ENCODE data around the gene CHPT1.
A peak's percentile ranks its signal among the peaks of the same experiment; 100 is the strongest.
"Not testable (repeated sequence)": the region's sequence is repeated elsewhere in the genome, so short reads cannot be mapped to it uniquely, and the experiment has no call there.

Gene CHPT1

GRCh38 chr12:101713930-101714329 lies 16.5 kb downstream of the CHPT1 start:
- Histone ChIP-seq H3K4me1 (ENCODE audit: control insufficient read depth in 1 of 2, insufficient read depth in 2 of 2, low read length in 2 of 2) (peaks cover 29 to 39% of the 10 kb centered on the region in 2 donors), H3K27me3 (ENCODE audit: control insufficient read depth in 1 of 2, insufficient read depth in 2 of 2, low read length in 2 of 2) (no peaks in the 10 kb centered on the region), H3K4me3 (ENCODE audit: low read depth in 1 of 2, low read length in 2 of 2) (no peak overlapping the region), H3K27ac (ENCODE audit: low read depth, low read length) (no peak overlapping the region), H3K9ac (ENCODE audit: low read depth in 1 of 2, low read length in 2 of 2) (peak overlapping the region in 1 of 2 donors; percentile 1), H3K9me3 (ENCODE audit: control insufficient read depth in 1 of 2, low read length in 2 of 2) (no peaks in the 10 kb centered on the region), H3K36me3 (ENCODE audit: control insufficient read depth in 1 of 2, insufficient read depth in 2 of 2, low read length in 2 of 2) (no peaks in the 10 kb centered on the region)

- Histone ChIP-seq H3K36me3 (ENCODE audit: control insufficient read depth in 1 of 2, insufficient read depth in 2 of 2, low read length in 2 of 2) (no peaks in the 10 kb centered on the region), H3K9me3 (ENCODE audit: control insufficient read depth in 1 of 2, low read length in 2 of 2) (no peaks in the 10 kb centered on the region), H3K9ac (ENCODE audit: low read depth in 1 of 2, low read length in 2 of 2) (no peak overlapping the region), H3K4me3 (ENCODE audit: low read depth in 1 of 2, low read length in 2 of 2) (no peak overlapping the region), H3K4me1 (ENCODE audit: control insufficient read depth in 1 of 2, insufficient read depth in 2 of 2, low read length in 2 of 2) (peaks cover 18 to 39% of the 10 kb centered on the region in 2 donors), H3K27me3 (ENCODE audit: control insufficient read depth in 1 of 2, insufficient read depth in 2 of 2, low read length in 2 of 2) (no peaks in the 10 kb centered on the region), H3K27ac (ENCODE audit: low read depth, low read length) (no peak overlapping the region)
These were observed 17.5 kb downstream of the CHPT1 start for GRCh38 chr12:101714877-101715444.

- Histone ChIP-seq H3K9me3 (ENCODE audit: control insufficient read depth in 1 of 2, low read length in 2 of 2) (no peaks in the 10 kb centered on the region), H3K4me3 (ENCODE audit: low read depth in 1 of 2, low read length in 2 of 2) (no peak overlapping the region), H3K36me3 (ENCODE audit: control insufficient read depth in 1 of 2, insufficient read depth in 2 of 2, low read length in 2 of 2) (peaks cover 7 to 17% of the 10 kb centered on the region in 2 donors), H3K4me1 (ENCODE audit: control insufficient read depth in 1 of 2, insufficient read depth in 2 of 2, low read length in 2 of 2) (peaks cover 8 to 18% of the 10 kb centered on the region in 2 donors), H3K27me3 (ENCODE audit: control insufficient read depth in 1 of 2, insufficient read depth in 2 of 2, low read length in 2 of 2) (no peaks in the 10 kb centered on the region), H3K9ac (ENCODE audit: low read depth in 1 of 2, low read length in 2 of 2) (no peak overlapping the region), H3K27ac (ENCODE audit: low read depth, low read length) (no peak overlapping the region)
These were observed 22.1 kb downstream of the CHPT1 start for GRCh38 chr12:101719566-101719965.

GRCh38 chr12:101720118-101720517 lies 22.7 kb downstream of the CHPT1 start:
- no peak overlapping the region for H3K9ac ChIP-seq (ENCODE audit: low read depth in 1 of 2, low read length in 2 of 2)
- H3K27me3 ChIP-seq (ENCODE audit: control insufficient read depth in 1 of 2, insufficient read depth in 2 of 2, low read length in 2 of 2): no peaks in the 10 kb centered on the region
- no peaks in the 10 kb centered on the region for H3K9me3 ChIP-seq (ENCODE audit: control insufficient read depth in 1 of 2, low read length in 2 of 2)
- H3K27ac ChIP-seq (ENCODE audit: low read depth, low read length): no peak overlapping the region
- peaks cover 7 to 18% of the 10 kb centered on the region in 2 donors for H3K36me3 ChIP-seq (ENCODE audit: control insufficient read depth in 1 of 2, insufficient read depth in 2 of 2, low read length in 2 of 2)
- peaks cover 8 to 14% of the 10 kb centered on the region in 2 donors for H3K4me1 ChIP-seq (ENCODE audit: control insufficient read depth in 1 of 2, insufficient read depth in 2 of 2, low read length in 2 of 2)
- no peak overlapping the region for H3K4me3 ChIP-seq (ENCODE audit: low read depth in 1 of 2, low read length in 2 of 2)

GRCh38 chr12:101722392-101722791 lies 25.0 kb downstream of the CHPT1 start:
- Histone ChIP-seq H3K4me1 (ENCODE audit: control insufficient read depth in 1 of 2, insufficient read depth in 2 of 2, low read length in 2 of 2) (peaks cover 8 to 10% of the 10 kb centered on the region in 2 donors), H3K27me3 (ENCODE audit: control insufficient read depth in 1 of 2, insufficient read depth in 2 of 2, low read length in 2 of 2) (no peaks in the 10 kb centered on the region), H3K4me3 (ENCODE audit: low read depth in 1 of 2, low read length in 2 of 2) (no peak overlapping the region), H3K9me3 (ENCODE audit: control insufficient read depth in 1 of 2, low read length in 2 of 2) (no peaks in the 10 kb centered on the region), H3K27ac (ENCODE audit: low read depth, low read length) (no peak overlapping the region), H3K36me3 (ENCODE audit: control insufficient read depth in 1 of 2, insufficient read depth in 2 of 2, low read length in 2 of 2) (peaks cover 11 to 25% of the 10 kb centered on the region in 2 donors), H3K9ac (ENCODE audit: low read depth in 1 of 2, low read length in 2 of 2) (no peak overlapping the region)

- no peaks in the 10 kb centered on the region for H3K9me3 ChIP-seq (ENCODE audit: control insufficient read depth in 1 of 2, low read length in 2 of 2)
- no peaks in the 10 kb centered on the region for H3K4me1 ChIP-seq (ENCODE audit: control insufficient read depth in 1 of 2, insufficient read depth in 2 of 2, low read length in 2 of 2)
- H3K36me3 ChIP-seq (ENCODE audit: control insufficient read depth in 1 of 2, insufficient read depth in 2 of 2, low read length in 2 of 2): peaks cover 18 to 28% of the 10 kb centered on the region in 2 donors
- H3K27ac ChIP-seq (ENCODE audit: low read depth, low read length): no peak overlapping the region
- no peaks in the 10 kb centered on the region for H3K27me3 ChIP-seq (ENCODE audit: control insufficient read depth in 1 of 2, insufficient read depth in 2 of 2, low read length in 2 of 2)
- no peak overlapping the region for H3K4me3 ChIP-seq (ENCODE audit: low read depth in 1 of 2, low read length in 2 of 2)
- H3K9ac ChIP-seq (ENCODE audit: low read depth in 1 of 2, low read length in 2 of 2): no peak overlapping the region
These were observed 29.7 kb downstream of the CHPT1 start for GRCh38 chr12:101727098-101727497.

GRCh38 chr12:101729842-101730241 lies 32.4 kb downstream of the CHPT1 start:
- Histone ChIP-seq H3K4me3 (ENCODE audit: low read depth in 1 of 2, low read length in 2 of 2) (no peak overlapping the region), H3K36me3 (ENCODE audit: control insufficient read depth in 1 of 2, insufficient read depth in 2 of 2, low read length in 2 of 2) (peaks cover 14 to 21% of the 10 kb centered on the region in 2 donors)

GRCh38 chr12:101732318-101732717 lies 34.9 kb downstream of the CHPT1 start:
- no peaks in the 10 kb centered on the region for H3K9me3 ChIP-seq (ENCODE audit: control insufficient read depth in 1 of 2, low read length in 2 of 2)
- H3K9ac ChIP-seq (ENCODE audit: low read depth in 1 of 2, low read length in 2 of 2): no peak overlapping the region
- peaks cover 0 to 8% of the 10 kb centered on the region in 2 donors for H3K4me1 ChIP-seq (ENCODE audit: control insufficient read depth in 1 of 2, insufficient read depth in 2 of 2, low read length in 2 of 2)
- H3K27ac ChIP-seq (ENCODE audit: low read depth, low read length): no peak overlapping the region
- no peaks in the 10 kb centered on the region for H3K27me3 ChIP-seq (ENCODE audit: control insufficient read depth in 1 of 2, insufficient read depth in 2 of 2, low read length in 2 of 2)
- no peak overlapping the region for H3K4me3 ChIP-seq (ENCODE audit: low read depth in 1 of 2, low read length in 2 of 2)
- H3K36me3 ChIP-seq (ENCODE audit: control insufficient read depth in 1 of 2, insufficient read depth in 2 of 2, low read length in 2 of 2): peaks cover 9 to 15% of the 10 kb centered on the region in 2 donors

More at GRCh38 chr12:101729842-101730241, 32.4 kb downstream of the CHPT1 start:
- no peaks in the 10 kb centered on the region for H3K9me3 ChIP-seq (ENCODE audit: control insufficient read depth in 1 of 2, low read length in 2 of 2)
- no peak overlapping the region for H3K9ac ChIP-seq (ENCODE audit: low read depth in 1 of 2, low read length in 2 of 2)
- no peak overlapping the region for H3K27ac ChIP-seq (ENCODE audit: low read depth, low read length)
- peaks cover 0 to 8% of the 10 kb centered on the region in 2 donors for H3K4me1 ChIP-seq (ENCODE audit: control insufficient read depth in 1 of 2, insufficient read depth in 2 of 2, low read length in 2 of 2)
- no peaks in the 10 kb centered on the region for H3K27me3 ChIP-seq (ENCODE audit: control insufficient read depth in 1 of 2, insufficient read depth in 2 of 2, low read length in 2 of 2)

GRCh38 chr12:101733166-101733565 lies 35.7 kb downstream of the CHPT1 start:
- no peak overlapping the region for H3K27ac ChIP-seq (ENCODE audit: low read depth, low read length)
- no peaks in the 10 kb centered on the region for H3K27me3 ChIP-seq (ENCODE audit: control insufficient read depth in 1 of 2, insufficient read depth in 2 of 2, low read length in 2 of 2)
- no peak overlapping the region for H3K9ac ChIP-seq (ENCODE audit: low read depth in 1 of 2, low read length in 2 of 2)
- H3K4me1 ChIP-seq (ENCODE audit: control insufficient read depth in 1 of 2, insufficient read depth in 2 of 2, low read length in 2 of 2): peaks cover 0 to 8% of the 10 kb centered on the region in 2 donors
- no peaks in the 10 kb centered on the region for H3K9me3 ChIP-seq (ENCODE audit: control insufficient read depth in 1 of 2, low read length in 2 of 2)
- peaks cover 9 to 20% of the 10 kb centered on the region in 2 donors for H3K36me3 ChIP-seq (ENCODE audit: control insufficient read depth in 1 of 2, insufficient read depth in 2 of 2, low read length in 2 of 2)
- H3K4me3 ChIP-seq (ENCODE audit: low read depth in 1 of 2, low read length in 2 of 2): no peak overlapping the region

- H3K4me3 ChIP-seq (ENCODE audit: low read depth in 1 of 2, low read length in 2 of 2); H3K27ac ChIP-seq (ENCODE audit: low read depth, low read length); H3K9me3 ChIP-seq (ENCODE audit: control insufficient read depth in 1 of 2, low read length in 2 of 2); H3K4me1 ChIP-seq (ENCODE audit: control insufficient read depth in 1 of 2, insufficient read depth in 2 of 2, low read length in 2 of 2); H3K9ac ChIP-seq (ENCODE audit: low read depth in 1 of 2, low read length in 2 of 2); H3K27me3 ChIP-seq (ENCODE audit: control insufficient read depth in 1 of 2, insufficient read depth in 2 of 2, low read length in 2 of 2): not testable (repeated sequence)
- H3K36me3 ChIP-seq (ENCODE audit: control insufficient read depth in 1 of 2, insufficient read depth in 2 of 2, low read length in 2 of 2): peaks cover 2 to 28% of the 10 kb centered on the region in 2 donors
These were observed 37.0 kb downstream of the CHPT1 start for GRCh38 chr12:101734482-101734881.
